Left lobe of liver (tissue), 2 donors: Measurements from ENCODE around the gene KCNK3. TPM values are rescaled to one million over a fixed set of nuclear protein-coding genes. Genes with fewer than 3 reads are reported as not detected.
"Not testable (repeated sequence)": the region's sequence is repeated elsewhere in the genome, so short reads cannot be mapped to it uniquely, and the experiment has no call there.

ENCODE experiments used
- ATAC-seq: fragments of 200-7000 bp; cut with Tn5 transposase; one replicate; pipeline ENCODE4 v1.9.1; 2020; ENCODE audit warnings: mild to moderate bottlenecking, moderate library complexity
- DNase-seq: peaks from one replicate; pipeline ENCODE4 v3.0.0-alpha.2; 2020; ENCODE audit warnings: low spot score
- total RNA-seq: library from RNA; stranded (reverse); gene quantifications from one replicate; pipeline ENCODE4 v1.2.1, GENCODE V29; 2021
- donor health status: DM: no; HTN: no; CAD: no; lungs with moderate emphysema.
- donor health status: DM: no; HTN: yes; CAD: no.

Gene KCNK3
- total RNA-seq, result 0.43 TPM

DNA sequence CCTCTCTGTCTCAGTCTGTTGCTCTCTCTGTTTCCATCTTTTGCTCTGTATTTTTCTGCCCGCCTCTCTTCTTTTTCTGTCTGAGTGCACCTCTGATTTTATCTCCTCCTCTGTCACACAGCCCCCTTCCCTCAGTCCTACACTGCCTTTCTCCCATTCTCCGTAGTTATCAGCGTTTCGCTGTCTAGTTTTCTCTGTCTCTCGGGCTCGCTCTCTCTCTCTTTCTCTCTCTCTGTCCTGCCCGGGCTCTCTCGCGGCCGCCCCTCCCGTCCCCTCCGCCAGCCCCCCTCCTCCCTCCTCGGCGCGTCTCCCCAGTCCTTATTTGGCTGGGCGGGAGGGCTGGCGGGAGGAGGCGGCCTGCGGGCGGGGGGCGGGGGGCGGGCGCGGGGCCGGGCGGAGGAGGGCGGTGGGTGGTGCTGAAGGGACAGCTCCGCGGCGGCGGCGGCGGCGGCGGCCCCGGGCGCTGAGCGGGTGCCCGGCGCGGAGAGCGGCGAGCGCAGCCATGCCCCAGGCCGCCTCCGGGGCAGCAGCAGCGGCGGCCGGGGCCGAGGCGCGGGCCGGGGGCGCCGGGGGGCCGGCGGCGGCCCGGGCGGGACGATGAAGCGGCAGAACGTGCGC, at the start of gene KCNK3:
KCNK3 (plus strand) TSS at position 444 of the 618 bp plus-strand sequence; CDS start at position 598, 154 bp downstream.
- DNase-seq, result no peak
- peak; percentile 91 for ATAC-seq

DNA sequence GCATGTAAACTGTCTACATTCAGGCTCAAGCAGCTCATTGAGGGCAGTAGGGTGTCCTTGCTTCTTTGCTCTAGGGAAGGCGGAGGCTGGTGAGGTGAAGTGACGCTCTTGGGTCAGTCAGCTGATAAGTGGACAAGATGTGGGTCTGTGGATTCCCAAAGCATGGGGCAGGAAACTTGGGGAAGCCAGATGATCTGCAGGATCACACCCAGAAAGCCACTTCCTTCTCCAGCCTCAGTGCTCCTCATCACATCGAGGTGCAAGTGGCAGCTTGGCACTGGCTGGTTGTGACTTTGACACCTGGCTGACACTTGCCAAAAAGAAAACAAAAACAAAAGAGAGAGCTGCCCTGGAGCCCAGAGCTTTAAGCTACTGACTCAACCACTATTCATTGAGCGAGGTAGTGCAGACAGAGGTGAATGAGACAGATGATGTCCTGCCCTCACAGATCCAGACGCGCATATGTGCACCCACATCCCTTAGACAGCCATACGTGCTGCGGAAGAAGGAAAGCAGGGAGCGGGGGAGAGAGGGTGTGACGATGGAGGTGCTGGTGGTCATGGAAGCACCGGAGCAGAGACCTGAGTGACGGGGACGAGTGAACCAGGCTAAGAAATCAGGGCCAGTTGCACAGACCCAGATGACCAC, 48.2 kb upstream of the KCNK3 start:
- DNase-seq, result no peak
- ATAC-seq, result no peak

DNA sequence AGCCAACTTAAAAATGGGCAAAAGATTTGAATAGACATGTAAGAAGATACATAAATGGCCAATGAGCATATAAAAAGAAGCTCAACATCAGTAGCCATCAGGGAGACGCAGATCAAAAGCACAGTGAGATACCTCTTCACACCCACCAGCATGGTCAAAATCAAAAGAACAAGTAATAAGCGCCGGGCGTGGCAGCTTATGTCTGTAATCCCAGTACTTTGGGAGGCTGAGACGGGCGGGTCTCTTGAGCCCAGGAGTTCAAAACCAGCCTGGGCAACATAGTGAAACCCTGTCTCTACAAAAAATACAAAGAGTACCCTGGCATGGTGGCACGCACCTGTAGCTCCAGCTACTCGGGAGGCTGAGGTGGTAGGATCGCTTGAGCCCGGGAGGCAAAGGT, 46.8 kb upstream of the KCNK3 start:
- ATAC-seq, result no peak
- no peak for DNase-seq

DNA sequence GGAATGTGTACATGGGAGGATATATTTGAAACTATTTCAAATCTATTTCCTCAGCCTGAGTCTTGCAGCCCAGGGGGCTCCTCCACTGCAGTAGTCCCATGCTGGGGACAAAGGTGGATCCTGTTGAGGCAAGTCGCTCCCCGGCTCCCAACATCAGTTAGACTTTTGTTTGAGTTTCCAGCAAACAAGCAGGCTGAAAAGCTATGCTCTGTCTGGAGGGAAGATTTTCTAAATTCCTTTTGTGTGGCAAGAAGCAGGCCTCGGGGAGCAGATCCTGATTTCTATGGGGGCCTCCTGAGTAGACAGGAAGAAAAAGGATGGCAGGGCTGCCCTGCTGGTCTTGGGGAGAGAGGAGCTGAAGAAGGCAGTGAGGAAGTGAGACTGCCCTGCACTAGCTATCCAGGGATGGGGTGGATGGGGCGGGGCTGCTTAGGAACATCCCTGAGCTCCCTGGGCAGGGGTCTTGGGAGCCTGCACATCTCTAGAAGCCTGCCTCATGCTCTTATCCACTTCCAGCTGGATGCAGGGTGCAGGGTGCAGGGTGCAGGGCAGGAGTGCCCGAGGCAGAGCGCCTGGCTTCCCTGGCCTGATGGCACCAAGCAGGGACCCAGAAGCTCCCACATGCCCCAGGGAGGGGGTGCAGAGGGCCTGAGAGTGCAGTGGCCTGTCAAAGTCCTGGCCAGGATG, 45.4 kb upstream of the KCNK3 start:
- DNase-seq, result no peak
- no peak for ATAC-seq

DNA sequence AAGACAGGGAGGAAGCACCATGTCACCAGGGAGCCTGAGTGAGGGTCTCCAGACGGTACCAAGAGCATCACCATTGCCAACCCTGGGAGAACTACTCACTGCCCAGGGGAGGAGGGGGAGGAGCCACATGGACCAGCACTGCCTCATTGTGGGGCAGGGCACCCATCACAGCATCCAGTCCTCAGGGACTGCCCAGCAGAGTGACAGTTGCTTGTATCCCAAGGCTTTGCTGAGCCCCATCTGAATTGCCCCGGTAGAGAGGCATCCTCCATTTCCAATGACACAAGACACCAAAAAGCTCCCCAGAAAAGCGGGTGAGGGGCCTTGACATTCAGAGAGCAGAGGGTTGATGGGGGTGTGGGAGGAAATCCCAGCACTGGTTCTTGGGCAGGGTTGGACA, 44.5 kb upstream of the KCNK3 start:
- DNase-seq (no peak), ATAC-seq (no peak)

DNA sequence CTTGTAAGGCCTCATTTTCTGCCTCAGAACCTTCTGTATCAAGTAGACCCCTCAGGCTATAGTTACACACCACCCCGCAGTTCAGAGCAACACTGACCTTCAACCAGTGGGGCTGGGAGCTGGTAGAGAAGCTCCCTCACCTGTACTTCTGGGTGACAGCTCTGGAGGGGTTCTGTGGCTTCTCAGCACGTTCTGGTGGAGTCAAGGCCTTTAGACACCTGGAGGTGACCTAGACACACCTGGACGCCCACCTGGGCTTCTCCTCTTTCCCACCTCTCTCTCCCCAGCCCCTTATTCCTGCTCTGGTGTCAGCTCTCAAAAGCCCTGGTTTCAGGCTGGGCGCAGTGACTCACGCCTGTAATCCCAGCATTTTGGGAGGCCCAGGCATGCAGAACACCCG, 44.0 kb upstream of the KCNK3 start:
- ATAC-seq, result no peak
- DNase-seq, result peak; percentile 34

DNA sequence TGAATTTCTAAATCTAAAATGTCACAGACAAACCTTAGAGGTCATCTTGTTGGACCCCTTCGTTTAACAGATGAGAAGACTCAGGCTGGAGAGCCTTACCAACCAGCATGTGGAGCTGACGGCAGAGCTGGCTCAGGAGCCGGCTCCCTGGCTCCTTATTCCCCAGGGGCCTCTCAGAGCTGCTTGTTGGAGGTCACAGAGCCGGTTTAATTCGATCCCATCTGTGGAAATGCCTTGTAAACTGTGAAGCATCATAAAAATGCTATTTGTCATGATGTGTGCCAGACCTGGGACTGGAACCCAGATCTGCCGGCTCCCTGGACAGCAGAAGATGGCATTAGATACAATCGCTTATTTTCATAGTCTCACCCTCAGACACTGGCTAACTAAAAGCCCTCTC, 43.2 kb upstream of the KCNK3 start:
- ATAC-seq (no peak), DNase-seq (no peak)

DNA sequence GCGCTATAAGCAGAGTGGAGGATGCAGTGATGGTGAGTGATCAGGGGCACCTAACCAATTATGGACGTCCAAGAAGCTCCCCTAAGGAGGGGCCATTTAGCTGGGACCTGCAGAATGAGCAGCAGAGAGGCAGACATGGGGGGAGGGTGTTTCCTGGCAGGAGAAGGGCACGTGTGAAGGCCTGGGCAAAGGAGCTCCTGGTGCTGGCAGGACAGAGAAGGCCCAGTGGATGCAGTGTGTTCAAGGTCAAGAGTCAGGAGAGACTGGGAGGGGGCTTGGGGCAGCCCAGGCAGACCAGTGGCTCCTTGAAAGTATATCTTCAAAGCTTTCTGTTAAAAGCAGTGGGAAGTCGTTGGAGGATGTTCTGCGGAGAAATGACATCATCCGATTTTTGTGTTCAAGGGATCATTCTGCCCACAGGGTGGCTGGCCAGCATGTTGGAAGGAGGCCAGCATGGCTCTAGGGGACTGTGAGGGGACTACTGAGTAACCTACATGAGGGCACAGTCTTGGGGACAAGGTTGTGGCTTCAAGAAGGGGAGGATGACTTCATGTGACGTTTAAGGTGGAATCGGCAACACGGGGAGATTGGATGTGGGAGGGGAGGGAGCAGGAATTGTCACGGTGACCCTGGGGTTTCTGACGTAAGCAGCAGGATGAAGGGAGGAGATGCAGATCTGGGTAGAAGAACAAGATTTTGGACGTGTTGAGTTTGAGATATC, 42.4 kb upstream of the KCNK3 start:
- ATAC-seq (no peak), DNase-seq (peak; percentile 27)

DNA sequence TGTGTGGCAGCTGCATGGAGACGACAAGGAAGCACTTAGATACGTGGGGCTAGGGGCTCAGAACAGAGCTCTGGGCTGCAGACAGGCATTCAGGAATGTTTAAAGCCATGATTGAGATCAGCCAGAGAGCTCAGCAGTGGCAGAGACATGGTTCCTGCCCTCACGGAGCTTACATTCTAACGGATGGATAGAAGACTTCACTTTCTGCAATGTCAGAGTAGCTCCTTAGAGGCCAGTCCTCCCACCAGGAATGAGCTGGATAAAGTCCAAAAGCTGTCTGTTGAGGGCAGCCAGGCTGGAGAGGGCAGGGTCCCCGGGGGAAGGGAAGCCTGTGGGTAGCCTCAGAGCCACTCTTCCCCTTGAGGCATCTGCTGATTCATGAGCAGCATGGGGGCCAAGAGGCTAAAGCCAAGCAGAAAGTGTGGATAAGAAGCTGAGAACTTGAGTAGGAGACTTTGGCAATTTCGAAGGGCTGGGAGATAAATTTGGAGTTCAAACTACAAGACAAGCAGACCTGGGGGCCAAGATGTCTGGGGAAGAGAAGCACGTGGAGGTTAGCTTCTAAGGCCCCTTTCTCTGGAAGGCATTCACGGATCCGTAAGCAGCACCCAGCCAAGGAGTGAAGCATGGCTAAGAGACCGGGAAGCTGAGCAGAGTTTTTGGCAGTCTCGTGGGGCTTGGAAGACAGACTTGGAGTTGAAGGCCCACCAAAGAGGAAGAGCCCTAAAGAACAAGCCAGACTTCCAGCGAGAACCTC, 41.6 kb upstream of the KCNK3 start:
- ATAC-seq, result no peak
- DNase-seq, result peak; percentile 29

DNA sequence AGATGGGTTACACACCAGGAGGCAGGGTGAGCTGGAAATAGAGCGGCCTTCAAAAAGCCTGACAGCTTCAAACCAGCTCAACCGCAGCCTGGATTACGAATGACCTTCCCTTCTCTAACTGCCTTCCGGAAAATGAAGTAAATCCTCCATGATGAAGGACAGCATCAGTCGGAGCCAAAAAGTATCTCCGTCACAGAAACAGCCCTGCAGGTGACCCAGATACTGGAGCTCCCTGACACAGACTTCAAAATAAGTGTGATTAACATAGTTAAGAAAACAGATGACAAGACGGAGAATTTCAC, 41.1 kb upstream of the KCNK3 start:
- DNase-seq, result no peak
- ATAC-seq, result no peak

DNA sequence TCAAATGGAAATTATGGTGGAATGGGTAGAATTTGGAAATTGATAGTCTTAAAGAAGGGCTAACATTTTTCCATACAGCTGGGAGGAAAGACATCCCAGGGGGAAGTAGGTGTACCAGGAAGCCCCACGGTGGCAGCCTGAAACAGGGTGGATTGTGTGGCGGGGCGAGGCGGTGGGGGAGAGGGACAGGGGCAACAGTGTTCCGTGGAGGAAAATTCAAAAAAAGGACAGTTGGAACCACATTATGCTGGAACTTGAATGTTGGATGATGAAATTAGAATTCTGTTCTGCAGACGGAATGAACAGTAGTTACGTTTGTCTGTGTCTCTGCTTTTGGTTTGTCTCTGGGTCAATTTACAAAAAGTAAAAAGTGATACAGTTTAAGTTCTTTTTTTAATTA, 40.7 kb upstream of the KCNK3 start:
- ATAC-seq, result no peak
- no peak for DNase-seq

DNA sequence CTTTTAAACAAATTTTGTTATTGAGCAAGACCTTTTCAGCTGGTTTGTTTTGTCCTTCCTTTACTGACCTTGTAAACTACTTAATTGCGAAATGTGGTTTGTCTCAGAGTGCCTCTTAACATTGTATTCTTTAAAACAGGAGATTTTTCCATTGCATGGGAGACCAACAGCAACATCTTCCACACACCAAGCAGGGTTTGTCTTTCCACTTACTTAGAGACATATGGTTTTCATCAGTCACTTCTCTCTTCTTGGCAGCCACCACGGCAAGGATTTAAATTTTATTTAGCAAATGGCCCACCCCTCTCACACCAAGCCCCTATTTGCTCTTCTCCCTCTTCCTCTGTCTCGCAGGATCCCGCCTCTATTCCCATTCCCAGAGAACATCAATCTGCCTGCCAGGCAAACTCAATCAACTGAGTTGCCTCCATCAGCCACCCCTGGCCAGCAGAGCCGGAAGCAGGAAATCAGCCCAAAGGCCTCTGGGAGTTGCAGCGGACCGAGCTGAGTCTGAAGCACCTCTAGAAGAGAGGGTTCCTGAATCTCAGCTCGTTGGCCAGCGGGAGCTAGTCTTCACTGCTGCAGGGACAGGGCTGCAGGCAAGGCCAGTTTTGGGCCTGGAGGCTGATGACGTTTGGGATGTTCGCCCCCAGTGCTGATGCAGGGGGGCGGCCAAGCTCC, 40.0 kb upstream of the KCNK3 start:
- ATAC-seq, result no peak
- no peak for DNase-seq

DNA sequence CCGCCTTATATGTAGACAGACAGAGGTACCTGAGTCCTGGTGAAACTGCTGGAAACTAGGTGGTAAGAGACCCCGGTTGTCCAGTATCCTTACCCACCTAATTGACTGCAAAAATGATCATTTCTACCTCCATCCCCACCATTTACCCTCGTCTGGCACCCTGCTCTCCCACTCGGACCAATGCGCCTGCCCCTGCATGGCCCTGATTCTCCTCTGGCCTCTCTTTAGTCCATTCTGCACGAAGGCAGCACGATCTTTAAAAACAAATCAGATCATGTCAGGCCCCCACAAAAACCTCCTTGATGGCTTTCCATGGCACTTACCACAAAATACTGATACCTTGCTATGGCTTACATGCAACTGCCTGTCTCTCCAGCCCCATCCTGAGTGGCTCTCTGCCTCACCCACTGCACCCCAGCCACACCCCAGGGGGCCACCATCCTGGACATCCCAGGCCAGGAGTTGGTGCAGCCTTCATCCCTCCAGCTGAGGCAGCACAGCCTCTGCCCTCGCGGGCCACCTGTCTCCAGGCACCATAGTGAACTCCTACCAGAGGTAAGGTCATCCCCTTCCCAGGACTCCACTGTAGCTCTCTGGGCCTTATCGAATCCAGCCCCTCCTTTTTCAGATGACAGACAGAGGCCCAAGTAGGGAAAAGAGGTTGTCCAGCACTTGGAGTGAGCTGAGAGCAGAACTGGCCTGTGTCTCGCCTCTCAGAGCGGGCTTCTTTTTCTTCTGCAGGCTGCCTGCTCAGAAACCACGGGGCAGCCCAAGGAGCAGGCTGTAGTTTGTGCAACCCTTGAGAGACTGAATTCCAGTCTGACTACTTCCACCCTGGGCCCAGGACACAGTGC, 39.1 kb upstream of the KCNK3 start:
- DNase-seq (peak; percentile 18), ATAC-seq (no peak)

DNA sequence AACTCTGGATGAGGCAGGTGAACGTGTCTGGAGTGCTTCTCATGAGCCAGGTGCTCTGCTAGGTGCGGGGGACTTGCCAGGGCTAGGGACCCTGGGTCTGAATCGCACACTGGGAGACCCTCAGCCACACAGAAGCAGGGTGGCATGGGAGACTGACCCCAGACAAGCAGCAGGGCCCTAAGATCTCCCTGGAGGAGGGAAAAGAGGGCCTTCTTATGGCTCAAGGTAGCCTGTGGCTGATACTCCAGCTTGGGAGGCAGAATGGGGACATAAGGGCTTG, 38.5 kb upstream of the KCNK3 start:
- no peak for ATAC-seq
- DNase-seq, result no peak

DNA sequence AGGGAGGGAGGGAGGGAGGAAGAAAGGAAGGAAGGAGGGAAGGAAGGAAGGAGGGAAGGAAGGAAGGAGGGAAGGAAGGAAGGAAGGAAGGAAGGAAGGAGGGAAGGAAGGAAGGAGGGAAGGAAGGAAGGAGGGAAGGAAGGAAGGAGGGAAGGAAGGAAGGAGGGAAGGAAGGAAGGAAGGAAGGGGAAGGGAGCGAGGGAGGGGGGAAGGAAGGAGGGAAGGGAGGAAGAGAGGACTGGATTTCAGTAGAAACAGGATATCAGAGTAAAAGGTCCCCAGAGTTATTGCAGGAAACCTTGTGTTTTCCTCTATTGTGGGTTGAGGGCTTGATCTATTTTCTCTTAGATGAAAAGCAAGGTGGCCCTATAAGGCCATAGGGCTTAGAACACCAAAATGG, 37.4 kb upstream of the KCNK3 start:
- not testable (repeated sequence) for ATAC-seq, DNase-seq

DNA sequence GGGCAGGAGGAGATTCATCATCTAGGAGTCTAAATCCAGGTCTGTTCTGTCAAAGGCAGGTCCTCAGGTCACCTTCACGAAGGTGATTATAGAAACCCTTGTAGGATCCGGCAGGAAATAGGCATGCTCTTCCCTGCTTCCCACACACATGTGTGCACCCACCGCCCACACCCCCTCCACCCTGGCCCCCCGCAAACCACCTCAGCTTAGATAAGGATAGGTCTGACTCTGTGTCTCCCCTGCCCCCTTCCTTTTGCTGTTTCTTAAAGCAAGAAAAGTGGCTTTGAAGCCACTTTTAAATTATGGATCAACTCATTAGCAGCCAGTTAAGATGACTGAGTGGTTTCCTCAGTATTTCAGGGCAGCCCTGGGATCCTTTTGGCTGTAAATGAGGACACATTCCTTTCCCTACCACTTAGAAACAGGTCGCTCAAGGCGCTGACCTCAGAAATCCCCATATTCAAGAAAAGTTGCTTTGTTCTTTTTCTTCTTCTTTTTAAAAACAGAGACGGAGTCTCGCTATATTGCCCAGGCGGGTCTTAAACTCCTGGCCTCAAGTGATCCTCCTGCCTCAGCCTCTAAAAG, 36.8 kb upstream of the KCNK3 start:
- ATAC-seq, result no peak
- no peak for DNase-seq

DNA sequence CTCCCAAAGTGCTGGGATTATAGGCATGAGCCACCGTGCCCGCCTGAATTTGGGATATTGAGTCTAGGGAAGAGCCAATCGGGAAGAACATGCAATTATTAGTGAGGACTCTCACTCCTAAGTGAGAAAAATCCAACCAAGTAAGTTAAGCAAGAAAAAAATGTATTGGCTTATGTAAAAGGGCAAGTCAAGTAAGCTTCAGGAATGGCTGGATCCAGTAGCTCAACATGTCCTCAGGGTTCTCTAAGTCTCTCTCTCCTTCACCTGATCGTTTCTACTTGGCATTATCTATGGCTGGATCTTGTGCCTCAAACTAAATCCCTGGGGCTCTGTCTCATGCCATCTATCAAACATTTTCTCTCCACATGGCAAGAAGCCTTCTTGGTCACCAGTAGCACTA, 35.3 kb upstream of the KCNK3 start:
- ATAC-seq, result no peak
- DNase-seq, result no peak

DNA sequence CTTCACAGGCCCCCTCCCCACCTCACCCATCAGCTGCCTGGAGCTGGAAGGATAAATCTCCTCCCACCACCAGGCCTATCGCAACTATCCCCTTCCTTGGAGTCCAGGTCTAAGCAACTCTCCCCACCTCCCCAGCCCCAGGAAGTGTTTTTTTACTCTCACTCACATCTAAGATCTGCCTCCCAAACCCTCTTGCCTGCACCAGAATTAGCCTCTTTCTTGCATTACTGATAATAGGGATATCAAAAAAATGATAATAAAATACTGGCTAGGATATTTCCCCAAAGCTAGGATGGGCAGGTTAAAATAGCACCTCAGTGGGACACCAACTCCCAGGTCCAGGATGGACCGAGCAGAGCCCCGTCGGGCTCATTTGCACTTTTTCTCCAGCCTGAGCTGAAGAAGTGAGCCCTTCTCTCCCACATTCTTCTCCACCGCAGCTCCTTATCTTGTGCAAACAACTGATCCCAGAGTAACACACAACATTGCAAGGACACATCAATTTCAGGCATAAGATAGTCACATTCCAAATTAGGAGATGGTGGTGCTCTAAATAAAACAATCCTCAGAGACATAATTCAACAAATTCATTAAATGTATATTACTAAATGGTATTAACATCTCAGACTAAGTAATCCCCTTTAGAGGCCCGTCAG, 33.7 kb upstream of the KCNK3 start:
- no peak for DNase-seq
- no peak for ATAC-seq

DNA sequence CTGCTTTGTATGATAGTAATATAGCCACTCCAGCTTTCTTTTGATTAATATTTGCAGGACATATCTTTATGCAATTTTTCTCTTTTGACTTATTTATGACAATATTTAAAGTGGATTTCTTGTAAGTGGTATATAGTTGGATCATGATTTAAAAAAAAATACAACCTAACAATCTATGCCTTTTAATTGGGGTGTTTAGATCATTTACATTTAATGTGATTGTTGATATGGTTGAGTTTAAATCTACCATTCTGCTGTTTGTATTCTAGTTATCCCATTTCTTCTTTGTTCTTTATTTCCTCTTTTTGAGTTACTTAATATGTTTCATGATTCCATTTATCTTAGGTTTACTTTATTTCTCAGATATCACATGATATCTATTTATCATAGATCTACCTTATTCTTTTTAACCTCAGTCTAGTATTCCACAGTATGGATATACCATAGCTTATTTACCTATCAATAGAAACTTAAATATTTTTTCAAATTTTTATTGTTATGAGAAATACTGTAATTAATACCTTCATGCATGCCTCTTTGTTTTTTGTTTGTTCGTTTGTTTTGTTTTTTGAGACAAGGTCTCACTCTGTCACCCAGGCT, 32.1 kb upstream of the KCNK3 start:
- no peak for ATAC-seq
- DNase-seq, result no peak
